GM21825 (cell line): ENCODE measurements around the gene SOS2.
"Not testable (repeated sequence)": the region's sequence is repeated elsewhere in the genome, so short reads cannot be mapped to it uniquely, and the experiment has no call there.

Experiments used
- ATAC-seq: cut with Tn5 transposase; IDR thresholded peaks from one replicate; pipeline ENCODE4 v1.9.1; 2021; ENCODE audit warnings: mild to moderate bottlenecking, moderate library complexity; ENCODE audit not compliant: unreplicated experiment

SOS2 gene

DNA sequence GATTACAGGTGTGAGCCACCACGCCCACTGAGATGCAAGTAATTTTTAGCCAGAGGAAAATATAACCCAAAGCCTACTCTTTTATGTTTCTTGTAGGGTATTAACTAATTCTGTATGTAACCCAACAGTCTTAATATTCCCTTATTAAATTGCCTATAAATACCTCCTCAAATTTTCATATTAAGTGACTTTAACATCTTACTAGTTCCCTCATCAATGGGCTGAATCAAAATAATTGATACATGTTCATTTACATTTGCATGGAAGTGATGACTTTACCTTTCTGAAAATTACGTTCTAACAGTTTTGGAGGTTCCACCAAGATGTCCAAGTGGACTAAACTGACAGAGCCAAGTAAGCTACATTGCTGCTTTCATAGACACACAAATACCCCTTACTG is 3.1 kb downstream of the SOS2 start:
- no peak for ATAC-seq

- ATAC-seq = no peak
Observed at GRCh38 chr14:50225974-50226297, 5.4 kb downstream of the SOS2 start.

DNA sequence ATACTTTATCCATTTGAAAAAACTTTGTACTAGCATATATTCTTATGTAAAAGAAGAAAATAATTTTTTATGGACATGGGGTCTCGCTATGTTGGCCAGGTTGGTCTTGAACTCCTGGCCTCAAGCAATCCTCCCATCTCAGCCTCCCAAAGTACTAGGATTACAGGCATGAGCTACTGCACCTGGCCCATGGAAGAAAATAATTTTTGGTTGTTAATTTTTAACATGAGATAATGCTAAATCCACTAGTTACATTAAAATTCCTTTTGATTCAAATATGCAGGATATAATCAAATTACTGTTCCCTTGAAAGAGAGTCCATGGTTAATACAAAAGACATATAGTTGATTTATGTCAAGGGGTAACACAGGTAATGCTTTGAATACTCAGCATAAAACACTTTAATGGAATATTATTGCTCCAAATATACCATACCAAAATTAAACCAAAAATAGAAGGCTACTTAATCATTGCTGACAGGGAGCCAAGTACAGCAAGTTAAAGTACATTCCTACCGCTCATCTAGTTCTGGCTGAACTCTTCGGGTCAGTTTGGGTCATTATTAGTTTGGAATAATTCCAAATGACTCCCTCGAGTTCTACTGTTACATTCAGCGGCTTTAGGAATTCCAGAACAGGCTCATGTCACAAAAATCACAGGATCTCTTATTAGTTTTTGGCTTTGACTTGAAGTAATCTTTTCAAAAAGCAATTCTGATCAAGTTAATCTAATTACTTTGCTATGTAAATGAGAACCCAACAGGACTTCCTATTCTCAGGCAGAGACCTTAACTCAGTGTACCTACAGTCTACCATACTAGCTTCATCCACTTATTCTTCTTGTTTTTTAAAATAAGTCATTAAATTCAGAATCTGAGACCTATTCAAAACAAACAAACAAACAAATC is 6.1 kb downstream of the SOS2 start:
- ATAC-seq = no peak

GRCh38 chr14:50222055-50222613 is 9.2 kb downstream of the SOS2 start:
- ATAC-seq = no peak

DNA sequence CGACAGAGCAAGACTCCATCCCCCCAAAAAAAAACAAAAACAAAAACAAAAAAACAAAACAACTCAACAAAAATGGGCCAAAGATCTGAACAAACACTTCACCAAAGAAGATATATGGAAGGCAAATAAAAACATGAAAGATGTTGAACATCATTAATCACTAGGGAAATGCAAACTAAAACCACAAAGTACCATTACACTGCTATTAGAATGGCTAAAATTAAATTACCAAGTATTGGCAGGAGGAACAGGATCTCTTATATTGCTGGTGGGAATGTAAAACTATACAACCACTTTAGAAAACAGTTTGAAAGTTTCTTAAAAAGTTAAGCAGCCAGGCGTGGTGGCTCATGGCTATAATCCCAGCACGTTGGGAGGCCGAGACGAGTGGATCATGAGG is 12.9 kb downstream of the SOS2 start:
- no peak for ATAC-seq

DNA sequence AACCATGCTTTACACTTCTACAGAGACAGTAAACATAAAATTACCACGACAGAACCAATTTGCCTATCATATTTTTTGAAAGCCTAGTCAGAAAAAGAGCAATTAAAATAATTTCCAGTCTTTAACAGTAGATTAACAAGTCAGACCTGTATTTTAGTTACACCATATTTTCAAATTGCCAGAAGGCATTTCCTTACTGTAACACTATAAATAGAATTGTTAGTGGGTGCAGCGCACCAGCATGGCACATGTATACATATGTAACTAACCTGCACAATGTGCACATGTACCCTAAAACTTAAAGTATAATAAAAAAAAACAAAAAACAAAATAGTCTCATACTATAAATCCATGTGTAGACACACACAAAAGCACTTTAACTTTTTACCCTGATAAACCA is 16.0 kb downstream of the SOS2 start:
- no peak for ATAC-seq

- no peak for ATAC-seq
Observed at GRCh38 chr14:50213795-50214194, 17.6 kb downstream of the SOS2 start.

GRCh38 chr14:50212726-50213125 is 18.7 kb downstream of the SOS2 start:
- no peak for ATAC-seq

DNA sequence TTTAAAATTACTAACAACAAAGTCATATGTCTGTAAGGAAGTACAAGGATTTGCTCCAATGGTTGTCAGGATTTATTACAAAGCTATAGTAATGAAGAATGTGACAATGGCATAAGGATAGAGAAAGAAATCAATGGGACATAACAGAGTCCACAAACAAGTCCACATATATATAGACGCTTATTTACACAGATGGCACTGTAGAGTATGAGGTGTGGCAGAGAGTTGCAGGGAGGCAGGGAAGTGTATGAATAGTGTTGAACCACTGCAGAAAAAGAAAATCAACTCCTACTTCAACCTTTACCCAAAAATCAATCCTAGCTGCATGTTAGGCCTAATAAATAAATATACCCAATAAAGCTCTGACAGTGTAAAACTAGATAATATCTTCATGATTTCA is 21.3 kb downstream of the SOS2 start:
- ATAC-seq = no peak

DNA sequence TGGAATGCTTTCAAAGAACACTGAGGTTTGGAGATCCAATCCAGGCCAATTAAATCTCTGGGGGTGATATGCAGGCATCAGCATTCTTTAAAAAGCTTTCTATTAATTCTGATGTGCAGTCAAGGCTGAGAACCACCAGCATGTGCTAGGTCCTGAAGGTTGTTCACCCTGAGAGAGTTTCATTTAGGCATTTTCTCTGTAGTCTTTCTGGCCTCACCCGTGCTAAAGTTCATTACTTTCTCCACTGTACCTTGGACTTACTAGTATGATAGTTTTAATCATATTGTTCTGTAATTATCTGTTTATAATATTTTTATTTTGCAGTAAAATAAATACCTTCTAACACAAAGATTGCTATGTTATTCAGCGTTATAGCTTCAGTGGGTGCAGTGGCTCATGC is 32.9 kb downstream of the SOS2 start:
- ATAC-seq = no peak

DNA sequence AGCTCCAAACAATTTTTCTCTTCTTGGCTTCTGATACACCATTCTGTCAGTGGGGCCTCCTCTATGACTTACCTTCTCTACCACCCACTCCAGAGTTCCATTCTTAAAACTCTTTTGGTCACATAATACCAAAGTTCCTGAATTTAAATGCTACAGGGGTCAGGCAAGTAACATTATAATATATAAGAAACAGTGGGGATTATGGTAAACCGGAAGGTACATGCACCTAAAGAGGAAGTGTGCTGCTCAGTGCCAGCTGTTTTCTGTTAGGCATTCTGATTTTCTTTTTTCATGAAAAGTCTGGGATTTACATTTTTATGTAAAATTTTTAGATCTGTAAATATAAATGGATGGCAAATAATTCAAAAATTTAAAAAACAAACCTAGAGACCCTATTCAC is 39.9 kb downstream of the SOS2 start:
- ATAC-seq = no peak

DNA sequence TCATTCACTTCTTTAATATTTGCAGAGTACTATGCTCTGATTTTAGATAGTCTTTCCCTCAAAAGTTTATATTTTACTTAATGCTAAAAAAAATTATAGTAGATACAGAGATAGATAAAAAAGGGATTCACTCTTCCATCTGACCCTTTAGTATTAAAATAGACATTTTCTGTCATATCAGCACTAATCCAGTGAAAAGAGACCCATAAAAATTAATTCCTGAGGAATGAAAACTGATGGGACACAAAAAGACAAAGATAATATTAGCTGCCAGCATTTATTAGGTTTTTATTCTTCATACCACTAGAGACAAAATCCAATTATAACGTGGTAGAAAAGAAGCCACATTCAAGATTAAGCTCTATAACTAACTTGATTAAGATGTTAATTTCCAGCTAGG is 45.3 kb downstream of the SOS2 start:
- no peak for ATAC-seq

DNA sequence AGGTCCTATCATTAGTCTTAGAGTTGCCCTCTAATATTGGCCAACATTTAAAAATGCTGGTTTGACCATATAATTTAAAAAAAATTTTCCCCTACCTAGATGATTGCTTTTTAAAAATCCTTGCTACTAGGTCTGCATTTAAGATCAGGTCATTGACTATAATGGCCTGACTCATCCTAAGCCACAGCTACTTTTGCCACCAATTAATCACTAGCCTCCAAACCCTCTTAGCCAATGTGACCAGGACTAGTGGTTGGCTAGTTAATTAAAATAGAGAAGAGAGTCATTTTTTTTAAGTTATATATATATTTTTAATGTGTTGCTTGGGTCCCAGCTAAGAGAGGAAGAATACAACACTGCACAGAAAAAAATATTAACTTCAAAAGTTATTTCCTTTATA is 57.5 kb downstream of the SOS2 start:
- no peak for ATAC-seq

DNA sequence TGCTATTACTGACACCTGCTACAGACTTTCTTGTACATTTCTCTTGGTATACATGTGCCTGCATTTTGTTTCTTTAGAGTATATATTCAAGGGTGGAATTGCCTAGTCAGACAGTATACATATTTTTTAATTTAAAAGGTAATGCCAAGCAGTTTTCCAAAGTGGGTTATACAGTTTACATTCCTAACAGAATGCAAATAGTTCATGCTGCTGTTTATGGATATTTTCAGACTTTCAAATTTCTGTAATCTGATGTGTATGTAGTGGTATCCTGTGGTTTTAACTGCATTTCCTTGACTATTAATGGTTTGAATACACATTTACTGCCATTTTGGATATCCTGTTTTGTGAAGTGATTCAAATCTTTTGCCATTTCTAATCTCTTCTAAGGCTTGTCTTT is 59.5 kb downstream of the SOS2 start:
- no peak for ATAC-seq

DNA sequence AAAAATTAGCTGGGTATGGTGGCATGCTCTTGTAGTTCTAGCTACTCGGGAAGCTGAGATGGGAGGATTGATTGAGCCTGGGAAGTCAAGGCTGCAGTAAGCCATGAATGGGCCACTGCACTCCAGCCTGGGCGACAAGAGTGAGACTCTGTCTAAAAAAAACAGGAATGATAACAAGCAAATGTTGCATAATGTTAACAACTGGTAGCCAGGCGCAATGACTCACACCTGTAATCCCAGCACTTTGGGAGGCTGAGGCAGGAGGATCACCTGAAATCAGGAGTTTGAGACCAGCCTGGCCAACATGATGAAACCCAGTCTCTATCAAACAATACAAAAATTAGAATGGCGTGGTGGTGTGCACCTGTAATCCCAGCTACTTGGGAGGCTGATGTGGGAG is 64.0 kb downstream of the SOS2 start:
- ATAC-seq = not testable (repeated sequence)

GRCh38 chr14:50156111-50156510 is 75.3 kb downstream of the SOS2 start:
- ATAC-seq = no peak

- ATAC-seq = no peak
Observed at GRCh38 chr14:50148799-50149198, 82.6 kb downstream of the SOS2 start.

- no peak for ATAC-seq
Observed at GRCh38 chr14:50139192-50139591, 92.2 kb downstream of the SOS2 start.

DNA sequence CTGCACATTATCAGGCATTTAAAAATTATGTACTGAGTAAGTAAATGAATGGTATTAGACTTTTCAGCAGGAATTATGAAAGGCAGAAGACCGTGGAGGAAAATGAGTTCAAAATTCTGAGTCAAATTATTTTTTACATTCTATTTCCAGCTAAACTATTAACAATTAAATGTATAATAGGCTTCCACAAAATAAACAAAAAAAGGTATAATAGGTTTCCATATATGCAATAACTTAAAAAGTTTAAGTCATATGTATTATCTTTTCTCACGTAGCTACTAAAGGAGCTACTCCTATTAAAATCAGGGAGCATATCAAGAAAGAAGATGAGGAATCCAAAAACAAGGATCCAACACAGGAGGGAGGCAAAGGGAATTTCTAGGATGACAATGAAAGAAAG is 103.6 kb downstream of the SOS2 start:
- ATAC-seq = no peak

- no peak for ATAC-seq
Observed at GRCh38 chr14:50123062-50123461, 108.3 kb downstream of the SOS2 start.

GRCh38 chr14:50122291-50122690 is 109.1 kb downstream of the SOS2 start:
- no peak for ATAC-seq

DNA sequence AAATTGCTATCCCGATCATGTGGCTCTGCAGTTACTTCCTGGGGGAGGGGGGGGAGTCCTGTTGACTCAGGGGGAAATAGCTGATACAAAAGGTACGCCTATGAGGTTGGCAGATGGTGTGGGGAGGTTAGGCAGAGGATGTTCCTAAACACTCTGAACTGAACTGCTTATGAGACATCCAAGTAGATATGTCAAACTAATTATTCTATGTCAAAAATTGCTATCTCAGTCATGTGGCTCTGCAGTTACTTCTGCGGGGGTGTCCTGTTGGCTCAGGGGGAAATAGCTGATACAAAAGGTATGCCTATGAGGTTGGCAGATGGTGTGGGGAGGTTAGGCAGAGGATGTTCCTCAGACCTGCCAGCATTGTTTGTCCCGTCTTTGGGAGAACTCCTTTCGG is 109.9 kb downstream of the SOS2 start:
- no peak for ATAC-seq

DNA sequence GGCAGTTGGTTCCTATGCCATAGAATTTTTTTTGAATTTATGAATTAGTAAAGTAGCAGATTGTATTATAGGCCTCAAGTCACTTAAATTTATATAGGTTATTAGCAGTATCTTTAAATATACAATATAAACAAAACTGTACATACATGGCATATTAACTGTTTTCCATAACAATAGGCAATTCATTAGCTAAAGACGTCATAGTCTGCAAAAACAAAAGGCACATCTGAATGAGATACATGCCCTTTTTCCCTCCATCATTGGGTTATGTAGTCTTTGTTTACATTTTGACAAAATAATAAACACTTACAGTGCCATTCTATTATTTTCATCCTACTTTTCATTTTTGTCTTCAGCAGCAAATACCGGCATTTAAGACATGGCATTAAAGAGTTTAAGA is 113.9 kb downstream of the SOS2 start:
- ATAC-seq = no peak
